CD4-positive, alpha-beta T cell (primary cell): ENCODE results near the gene RBMS1. TPM values are rescaled to one million over a fixed set of nuclear protein-coding genes. Genes with fewer than 3 reads are reported as not detected.

Source experiments
- ATAC-seq: fragments of 200-7000 bp; cut with Tn5 transposase; one replicate; pipeline ENCODE4 v1.10.0; 2022; ENCODE audit warnings: mild to moderate bottlenecking; ENCODE audit not compliant: poor library complexity
- CTCF ChIA-PET: fragments of 350-600 bp; sonication (Branson Sonifier 250); formaldehyde crosslinking; loops from one replicate; lab custom pipeline; 2021; ENCODE audit warnings: antibody characterized with exemption, inconsistent platforms; lab: Charles Lee
- POLR2A ChIA-PET: fragments of 350-600 bp; sonication (Branson Sonifier 250); formaldehyde crosslinking; loops from one replicate; lab custom pipeline; 2021; ENCODE audit warnings: antibody characterized with exemption, inconsistent platforms; lab: Charles Lee
- DNase-seq, 14 experiments: peaks; one replicate each; pipeline ENCODE4 v3.0.0-alpha.2; 2013 to 2020; ENCODE audit warnings: mixed read lengths in 2 of 14
- H3K27ac ChIP-seq, 2 donors: one replicate each; pipeline versions ENCODE4 v1.5.1 to v1.7.0; 2013; ENCODE audit warnings: low read length in 2 of 2, low read depth in 1 of 2, mild to moderate bottlenecking in 1 of 2
- H3K27me3 ChIP-seq, 2 experiments: 1 replicate in 1 of 2; 2 replicates in 1 of 2; pipeline versions ENCODE4 v1.6.1 to v1.7.0; 2013; ENCODE audit warnings: low read length in 2 of 2, control low read depth in 1 of 2, mild to moderate bottlenecking in 1 of 2, moderate library complexity in 1 of 2; ENCODE audit not compliant: insufficient read depth in 2 of 2, control insufficient read depth in 1 of 2
- H3K36me3 ChIP-seq: one replicate; pipeline ENCODE4 v1.6.1; 2013; ENCODE audit warnings: low read length, control low read depth; ENCODE audit not compliant: insufficient read depth
- H3K4me1 ChIP-seq: one replicate; pipeline ENCODE4 v1.6.1; 2013; ENCODE audit warnings: low read length, control low read depth; ENCODE audit not compliant: insufficient read depth
- H3K4me3 ChIP-seq: one replicate; pipeline ENCODE4 v1.5.1; 2013; ENCODE audit warnings: mild to moderate bottlenecking, low read length, moderate library complexity
- H3K9me3 ChIP-seq, 2 experiments: 1 replicate in 1 of 2; 2 replicates in 1 of 2; pipeline versions ENCODE4 v1.6.1 to v1.7.0; 2013; ENCODE audit warnings: low read length in 2 of 2, mild to moderate bottlenecking in 2 of 2, control low read depth in 1 of 2, moderate library complexity in 1 of 2; ENCODE audit not compliant: control insufficient read depth in 1 of 2, insufficient read depth in 1 of 2
- H3K27ac Mint-ChIP-seq: one replicate; pipeline ENCODE4 v1.8.0; 2020; ENCODE audit warnings: mixed read lengths
- H3K27me3 Mint-ChIP-seq: one replicate; pipeline ENCODE4 v1.8.0; 2021; ENCODE audit warnings: mixed read lengths
- H3K36me3 Mint-ChIP-seq: one replicate; pipeline ENCODE4 v1.8.0; 2021; ENCODE audit warnings: low read depth, mixed read lengths
- H3K4me1 Mint-ChIP-seq: one replicate; pipeline ENCODE4 v1.8.0; 2021; ENCODE audit warnings: low read depth, mixed read lengths
- H3K4me3 Mint-ChIP-seq: one replicate; pipeline ENCODE4 v1.8.0; 2020; ENCODE audit warnings: mild to moderate bottlenecking, mixed read lengths
- H3K9me3 Mint-ChIP-seq: one replicate; pipeline ENCODE4 v1.8.0; 2020; ENCODE audit warnings: mixed read lengths
- CTCF ChIP-seq: fragments of 200-600 bp; IDR thresholded peaks from one replicate; pipeline ENCODE4 v1.8.0; 2022; ENCODE audit warnings: antibody characterized with exemption, mild to moderate bottlenecking
- intact Hi-C, 2 experiments: fragments of 100-400 bp; cut with DNase I in 1 of 2; cut with micrococcal nuclease in 1 of 2; formaldehyde crosslinking; loops; one replicate each; pipeline versions ENCODE4 v1.15.1 to v1.9.0; 2023 to 2025; cut with DNase I, micrococcal nuclease
- total RNA-seq, 174 experiments: library from RNA in 2 of 174; stranded (reverse) in 2 of 174; gene quantifications; one replicate each; pipeline ENCODE4 v1.2.3 and lab custom pipeline; 2021 to 2026

The RBMS1 gene
- total RNA-seq, 2 experiments from 2014 or later = 88.6 to 90.3 TPM

GRCh38 chr2:160333324-160334027 lies 160.1 kb downstream of the RBMS1 start:
- ATAC-seq = peak; percentile 68
- ChIA-PET POLR2A (interaction anchor here (0.6 to 1.9 kb wide), 5 partner anchors 10 to 87 kb away, joined by 3 to 5 read pairs (median 4); no protein-coding TSS in a partner anchor), CTCF (interaction anchor here (1.2 to 2.0 kb wide), 3 partner anchors 9 to 11 kb away, joined by 3 to 6 read pairs (median 5); no protein-coding TSS in a partner anchor)
- Histone ChIP-seq H3K36me3 (no peaks in the 10 kb centered on the region), H3K4me1 (peaks cover 51% of the 10 kb centered on the region), H3K27ac (no peak overlapping the region), H3K9me3 (no peaks in the 10 kb centered on the region), H3K27me3 (no peaks in the 10 kb centered on the region), H3K4me3 (no peak overlapping the region)
- Mint-ChIP-seq H3K27ac (peak overlapping the region; percentile 82), H3K27me3 (no peaks in the 10 kb centered on the region), H3K4me1 (peaks cover 92% of the 10 kb centered on the region), H3K36me3 (peaks cover 13% of the 10 kb centered on the region), H3K9me3 (no peaks in the 10 kb centered on the region), H3K4me3 (peak overlapping the region; percentile 6)
- no peak for DNase-seq
- TF ChIP-seq CTCF = no peak
- intact Hi-C loops = loop anchor here in 1 of 2 experiments (2.0 to 5.0 kb wide), 2 partner anchors 13 to 74 kb away; no protein-coding TSS in a partner anchor

- H3K27ac ChIP-seq = no peak overlapping the region
- ATAC-seq (peak; percentile 50), DNase-seq (peak in 5 of 14 experiments; percentile 8 to 59 (median 51))
- POLR2A ChIA-PET = interaction anchor here (0.9 to 1.9 kb wide), 4 partner anchors 9 to 62 kb away, joined by 3 to 5 read pairs (median 4); no protein-coding TSS in a partner anchor
- no peaks in the 10 kb centered on the region for H3K9me3 ChIP-seq
- H3K36me3 ChIP-seq = no peaks in the 10 kb centered on the region
- H3K27me3 ChIP-seq = no peaks in the 10 kb centered on the region
- H3K4me3 ChIP-seq = no peak overlapping the region
- Mint-ChIP-seq H3K4me3 (peak overlapping the region; percentile 57), H3K27ac (peak overlapping the region; percentile 50), H3K4me1 (peaks cover 95% of the 10 kb centered on the region), H3K9me3 (no peaks in the 10 kb centered on the region), H3K36me3 (peaks cover 13% of the 10 kb centered on the region), H3K27me3 (no peaks in the 10 kb centered on the region)
- no peak for TF ChIP-seq CTCF
- intact Hi-C loops = loop anchor here in 1 of 2 experiments (2.0 to 5.0 kb wide), 2 partner anchors 14 to 75 kb away; no protein-coding TSS in a partner anchor
- CTCF ChIA-PET = interaction anchor here (1.9 kb wide), 1 partner anchor 8 kb away, joined by 6 read pairs; no protein-coding TSS in a partner anchor
- H3K4me1 ChIP-seq = peaks cover 52% of the 10 kb centered on the region
These were observed 161.3 kb downstream of the RBMS1 start for GRCh38 chr2:160332318-160332717.

- H3K9me3 Mint-ChIP-seq = no peaks in the 10 kb centered on the region
- peak overlapping the region; percentile 50 for H3K27ac Mint-ChIP-seq
- Histone ChIP-seq H3K27ac (no peak overlapping the region), H3K4me1 (peaks cover 46% of the 10 kb centered on the region), H3K9me3 (no peaks in the 10 kb centered on the region), H3K4me3 (no peak overlapping the region), H3K36me3 (no peaks in the 10 kb centered on the region), H3K27me3 (no peaks in the 10 kb centered on the region)
- intact Hi-C loops = loop anchor here in 1 of 2 experiments (2.0 to 5.0 kb wide), 2 partner anchors 15 to 76 kb away; no protein-coding TSS in a partner anchor
- no peak for TF ChIP-seq CTCF
- ATAC-seq = no peak
- no peak for DNase-seq
- peaks cover 13% of the 10 kb centered on the region for H3K36me3 Mint-ChIP-seq
- no peaks in the 10 kb centered on the region for H3K27me3 Mint-ChIP-seq
- POLR2A ChIA-PET = interaction anchor here (0.9 to 1.9 kb wide), 2 partner anchors 10 to 62 kb away, joined by 3 to 5 read pairs; no protein-coding TSS in a partner anchor
- no peak overlapping the region for H3K4me3 Mint-ChIP-seq
- CTCF ChIA-PET = interaction anchor here (1.9 kb wide), 1 partner anchor 7 kb away, joined by 6 read pairs; no protein-coding TSS in a partner anchor
- H3K4me1 Mint-ChIP-seq = peaks cover 99% of the 10 kb centered on the region
These were observed 162.2 kb downstream of the RBMS1 start for GRCh38 chr2:160331258-160332025.
